ENCODE measurements around the gene LRRC1. TPM values are rescaled to one million over a fixed set of nuclear protein-coding genes. Genes with fewer than 3 reads are reported as not detected.

The LRRC1 gene
- total and polyA plus RNA-seq, 10 of the 15 experiments (the other 5 are each of a cell fraction or from before 2014, with no cell fraction given) = 0.35 to 9.3 (median 0.63) TPM

DNA sequence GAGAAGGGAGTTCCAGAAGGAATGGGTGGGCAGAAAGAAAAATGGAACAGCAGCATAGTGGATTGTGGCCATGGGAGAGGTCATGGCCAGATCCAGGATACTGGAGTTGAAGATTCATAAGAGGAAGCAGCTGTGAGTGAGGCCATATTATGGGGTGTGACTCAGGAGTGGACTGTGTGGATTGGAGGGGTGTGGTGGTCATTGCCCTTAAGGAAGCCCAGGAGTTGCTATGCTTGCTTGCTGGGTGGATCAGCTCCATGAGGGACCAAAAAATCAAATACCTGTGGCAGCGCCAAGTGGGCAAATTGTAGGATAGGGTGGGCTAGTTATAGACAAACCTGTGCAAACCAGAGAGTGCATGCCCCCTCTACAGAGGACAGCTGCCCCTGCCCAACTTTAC, 18.3 kb downstream of the LRRC1 start:
- Histone ChIP-seq H3K4me2 (ENCODE audit: control insufficient read depth, insufficient read depth) (no peak overlapping the region), H3K9ac (ENCODE audit: control insufficient read depth, insufficient read depth, low read length) (no peak overlapping the region), H2AFZ (ENCODE audit: control insufficient read depth, low read depth, low read length) (no peak overlapping the region), H3K4me3 (no peak overlapping the region), H4K20me1 (ENCODE audit: control insufficient read depth, insufficient read depth) (no peaks in the 10 kb centered on the region), H3K27me3 (replicated peaks in 1 of 2; ENCODE audit: control insufficient read depth in 2 of 2, insufficient read depth in 2 of 2, low read length in 1 of 2) (no peaks in the 10 kb centered on the region), H3K27ac (ENCODE audit: control insufficient read depth, insufficient read depth) (no peak overlapping the region), H3K36me3 (ENCODE audit: control insufficient read depth in 2 of 2, insufficient read depth in 2 of 2, low read length in 1 of 2) (no peaks in the 10 kb centered on the region), H3K4me1 (ENCODE audit: control insufficient read depth, insufficient read depth, low read length) (no peaks in the 10 kb centered on the region; the same call in 1 of the 2 replicates), H3K79me2 (ENCODE audit: control insufficient read depth, insufficient read depth, low read length) (no peaks in the 10 kb centered on the region), H3K9me3 (replicated peaks; ENCODE audit: control insufficient read depth, insufficient read depth, low read length) (no peaks in the 10 kb centered on the region)
- POLR2A ChIA-PET = no interaction called here
- RAD21 ChIA-PET (ENCODE audit: unreplicated experiment) = interaction anchor here (1.4 kb wide), 1 partner anchor 19 kb away, joined by 5 read pairs; no protein-coding TSS in a partner anchor
- DNase-seq (ENCODE audit: low read depth, low spot score) (no peak), ATAC-seq (no peak), FAIRE-seq (no peak)
- intact Hi-C loops (cut with micrococcal nuclease; ENCODE audit: unreplicated experiment) = no loop called here
- SMC1A ChIA-PET (ENCODE audit: uncharacterized antibody, unreplicated experiment) = interaction anchor here (1.2 to 1.3 kb wide), 2 partner anchors 12 to 80 kb away, joined by 3 read pairs; no protein-coding TSS in a partner anchor
- CTCF ChIA-PET = interaction anchor here (0.5 to 1.5 kb wide), 3 partner anchors 18 to 447 kb away, joined by 3 read pairs; no protein-coding TSS in a partner anchor
- TF ChIP-seq ZBED1 (IDR thresholded peaks at IDR 0.05; ENCODE audit: borderline replicate concordance) (no peak), RFX5 (IDR thresholded peaks at IDR 0.05; ENCODE audit: low read depth, low read length) (no peak), CBX5 (IDR thresholded peaks at IDR 0.05; ENCODE audit: low read depth) (no peak), SMC3 (IDR thresholded peaks at IDR 0.05; ENCODE audit: borderline replicate concordance, low read length) (no peak), STAT1 (conservative IDR thresholded peaks at IDR 0.05) (no peak), PAX5 (IDR thresholded peaks at IDR 0.05; ENCODE audit: borderline replicate concordance, low read depth, low read length) (no peak), BACH1 (IDR thresholded peaks at IDR 0.05; ENCODE audit: borderline replicate concordance) (no peak), FOXM1 (IDR thresholded peaks at IDR 0.05; ENCODE audit: low read depth, low read length) (no peak), RBBP5 (conservative IDR thresholded peaks at IDR 0.05) (no peak), EGR1 (IDR thresholded peaks at IDR 0.05; ENCODE audit: borderline replicate concordance in 1 of 2, low read depth in 2 of 2, low read length in 2 of 2) (no peak), NFXL1 (IDR thresholded peaks at IDR 0.05; ENCODE audit: borderline replicate concordance) (no peak), CHD2 (IDR thresholded peaks at IDR 0.05; ENCODE audit: borderline replicate concordance, low read depth, low read length) (no peak), BCL11A (IDR thresholded peaks at IDR 0.05; ENCODE audit: low read depth, low read length) (no peak), SMAD1 (IDR thresholded peaks at IDR 0.05; ENCODE audit: low read depth, partially characterized antibody) (no peak), ETV6 (conservative IDR thresholded peaks at IDR 0.05 in 1 of 2, IDR thresholded peaks at IDR 0.05 in 1 of 2; ENCODE audit: borderline replicate concordance in 1 of 2, low read depth in 1 of 2) (no peak)
- TF ChIP-seq, protein P1, sequence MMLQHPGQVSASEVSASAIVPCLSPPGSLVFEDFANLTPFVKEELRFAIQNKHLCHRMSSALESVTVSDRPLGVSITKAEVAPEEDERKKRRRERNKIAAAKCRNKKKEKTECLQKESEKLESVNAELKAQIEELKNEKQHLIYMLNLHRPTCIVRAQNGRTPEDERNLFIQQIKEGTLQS (IDR thresholded peaks at IDR 0.05; ENCODE audit: borderline replicate concordance, extremely low read depth, low read depth, low read length) = no peak
- TF ChIP-seq, protein P2, sequence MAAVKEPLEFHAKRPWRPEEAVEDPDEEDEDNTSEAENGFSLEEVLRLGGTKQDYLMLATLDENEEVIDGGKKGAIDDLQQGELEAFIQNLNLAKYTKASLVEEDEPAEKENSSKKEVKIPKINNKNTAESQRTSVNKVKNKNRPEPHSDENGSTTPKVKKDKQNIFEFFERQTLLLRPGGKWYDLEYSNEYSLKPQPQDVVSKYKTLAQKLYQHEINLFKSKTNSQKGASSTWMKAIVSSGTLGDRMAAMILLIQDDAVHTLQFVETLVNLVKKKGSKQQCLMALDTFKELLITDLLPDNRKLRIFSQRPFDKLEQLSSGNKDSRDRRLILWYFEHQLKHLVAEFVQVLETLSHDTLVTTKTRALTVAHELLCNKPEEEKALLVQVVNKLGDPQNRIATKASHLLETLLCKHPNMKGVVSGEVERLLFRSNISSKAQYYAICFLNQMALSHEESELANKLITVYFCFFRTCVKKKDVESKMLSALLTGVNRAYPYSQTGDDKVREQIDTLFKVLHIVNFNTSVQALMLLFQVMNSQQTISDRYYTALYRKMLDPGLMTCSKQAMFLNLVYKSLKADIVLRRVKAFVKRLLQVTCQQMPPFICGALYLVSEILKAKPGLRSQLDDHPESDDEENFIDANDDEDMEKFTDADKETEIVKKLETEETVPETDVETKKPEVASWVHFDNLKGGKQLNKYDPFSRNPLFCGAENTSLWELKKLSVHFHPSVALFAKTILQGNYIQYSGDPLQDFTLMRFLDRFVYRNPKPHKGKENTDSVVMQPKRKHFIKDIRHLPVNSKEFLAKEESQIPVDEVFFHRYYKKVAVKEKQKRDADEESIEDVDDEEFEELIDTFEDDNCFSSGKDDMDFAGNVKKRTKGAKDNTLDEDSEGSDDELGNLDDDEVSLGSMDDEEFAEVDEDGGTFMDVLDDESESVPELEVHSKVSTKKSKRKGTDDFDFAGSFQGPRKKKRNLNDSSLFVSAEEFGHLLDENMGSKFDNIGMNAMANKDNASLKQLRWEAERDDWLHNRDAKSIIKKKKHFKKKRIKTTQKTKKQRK (IDR thresholded peaks at IDR 0.05; ENCODE audit: low read depth, low read length) = no peak
- 100% methylated on average over 1 of the region's 1 CpG for WGBS (ENCODE audit: insufficient coverage, insufficient replicate concordance, low lambda C conversion rate, missing lambda C conversion rate)
- BruUV-seq (replicated peaks) = no TSS peak
- in situ Hi-C loops (cut with MboI) = no loop called here

Data from GM12878 (cell line).